Measurements from ENCODE around the gene FAM83F.

DNA sequence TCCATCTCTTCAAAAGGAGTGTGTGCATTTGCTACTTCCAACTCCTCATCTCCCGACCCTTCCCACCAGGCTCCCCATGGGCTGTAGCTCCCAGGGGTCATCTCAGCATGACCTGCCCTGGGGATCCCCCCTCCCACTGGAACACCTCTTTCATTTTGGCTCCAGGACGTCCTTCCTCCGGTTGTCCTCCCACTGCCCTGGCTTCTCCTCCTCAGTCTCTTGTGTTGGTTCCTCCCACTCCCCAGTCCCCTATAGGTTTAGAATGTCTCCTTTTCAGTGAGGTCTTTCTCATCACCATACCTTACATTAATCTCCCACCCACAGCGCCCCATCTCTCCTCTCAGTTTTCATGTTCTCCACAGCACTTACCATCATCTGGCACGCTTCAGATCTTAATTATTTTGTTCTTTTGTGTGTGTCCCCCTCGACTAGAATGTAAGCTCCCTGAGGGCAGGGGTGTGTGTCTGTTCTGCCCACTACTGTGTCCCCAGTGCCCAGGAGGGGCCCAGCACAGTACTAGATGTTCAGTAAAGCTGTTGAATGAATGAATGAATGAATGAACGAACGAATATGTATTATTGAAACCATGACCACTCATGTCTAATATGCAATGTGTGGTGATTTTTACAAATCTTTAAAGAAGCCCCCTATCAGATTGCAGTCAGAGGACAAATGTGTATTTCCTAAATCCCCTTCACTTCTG is 36.6 kb upstream of the FAM83F start:
- TF ChIP-seq, protein P1, sequence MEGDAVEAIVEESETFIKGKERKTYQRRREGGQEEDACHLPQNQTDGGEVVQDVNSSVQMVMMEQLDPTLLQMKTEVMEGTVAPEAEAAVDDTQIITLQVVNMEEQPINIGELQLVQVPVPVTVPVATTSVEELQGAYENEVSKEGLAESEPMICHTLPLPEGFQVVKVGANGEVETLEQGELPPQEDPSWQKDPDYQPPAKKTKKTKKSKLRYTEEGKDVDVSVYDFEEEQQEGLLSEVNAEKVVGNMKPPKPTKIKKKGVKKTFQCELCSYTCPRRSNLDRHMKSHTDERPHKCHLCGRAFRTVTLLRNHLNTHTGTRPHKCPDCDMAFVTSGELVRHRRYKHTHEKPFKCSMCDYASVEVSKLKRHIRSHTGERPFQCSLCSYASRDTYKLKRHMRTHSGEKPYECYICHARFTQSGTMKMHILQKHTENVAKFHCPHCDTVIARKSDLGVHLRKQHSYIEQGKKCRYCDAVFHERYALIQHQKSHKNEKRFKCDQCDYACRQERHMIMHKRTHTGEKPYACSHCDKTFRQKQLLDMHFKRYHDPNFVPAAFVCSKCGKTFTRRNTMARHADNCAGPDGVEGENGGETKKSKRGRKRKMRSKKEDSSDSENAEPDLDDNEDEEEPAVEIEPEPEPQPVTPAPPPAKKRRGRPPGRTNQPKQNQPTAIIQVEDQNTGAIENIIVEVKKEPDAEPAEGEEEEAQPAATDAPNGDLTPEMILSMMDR (IDR thresholded peaks at IDR 0.05), result no peak
- TF ChIP-seq POLR2A (IDR thresholded peaks at IDR 0.05), result no peak
